ENCODE data around the gene BAD.

BAD gene

GRCh38 chr11:64258946-64259532 lies 25.4 kb downstream of the BAD start:
- no peak for TF ChIP-seq CTCF (IDR thresholded peaks at IDR 0.05; ENCODE audit: insufficient read depth, low read length, missing control alignments)
- DNase-seq (ENCODE audit: low read depth, low spot score), result no peak
- ChIA-PET POLR2A (interaction anchor here (1.0 to 2.6 kb wide), 2 partner anchors 9 to 12 kb away, joined by 5 to 12 read pairs; no protein-coding TSS in a partner anchor), CTCF (interaction anchor here (0.8 to 15.2 kb wide), 4 partner anchors 9 to 55 kb away, joined by 3 to 224 read pairs (median 9); partner anchors contain the start of genes PLCB3 and PPP1R14B)
- H3K4me3 ChIP-seq (ENCODE audit: low read depth, low read length), result no peak overlapping the region

GRCh38 chr11:64258356-64258755 lies 26.1 kb downstream of the BAD start:
- no peak overlapping the region for H3K4me3 ChIP-seq (ENCODE audit: low read depth, low read length)
- no peak for DNase-seq (ENCODE audit: low read depth, low spot score)
- ChIA-PET POLR2A (interaction anchor here (1.0 to 2.6 kb wide), 2 partner anchors 10 to 13 kb away, joined by 5 to 12 read pairs; no protein-coding TSS in a partner anchor), CTCF (interaction anchor here (0.8 to 15.2 kb wide), 4 partner anchors 10 to 54 kb away, joined by 3 to 224 read pairs (median 9); partner anchors contain the start of genes PLCB3 and PPP1R14B)
- no peak for TF ChIP-seq CTCF (IDR thresholded peaks at IDR 0.05; ENCODE audit: insufficient read depth, low read length, missing control alignments)

- ChIA-PET CTCF (interaction anchor here (1.0 to 2.2 kb wide), 4 partner anchors 9 to 48 kb away, joined by 3 to 8 read pairs (median 5); partner anchors contain the start of gene PPP1R14B), POLR2A (no interaction called here)
- TF ChIP-seq CTCF (IDR thresholded peaks at IDR 0.05; ENCODE audit: insufficient read depth, low read length, missing control alignments), result no peak
- DNase-seq (ENCODE audit: low read depth, low spot score), result no peak
- no peak overlapping the region for H3K4me3 ChIP-seq (ENCODE audit: low read depth, low read length)
Measured at GRCh38 chr11:64256300-64256699, 28.2 kb downstream of the BAD start.

- no peak for DNase-seq (ENCODE audit: low read depth, low spot score)
- TF ChIP-seq CTCF (IDR thresholded peaks at IDR 0.05; ENCODE audit: insufficient read depth, low read length, missing control alignments), result no peak
- ChIA-PET CTCF (interaction anchor here (1.3 to 2.2 kb wide), 3 partner anchors 8 to 49 kb away, joined by 3 to 8 read pairs (median 7); partner anchors contain the start of gene PPP1R14B), POLR2A (no interaction called here)
- no peak overlapping the region for H3K4me3 ChIP-seq (ENCODE audit: low read depth, low read length)
Measured at GRCh38 chr11:64255135-64256128, 29.0 kb downstream of the BAD start.

- H3K4me3 ChIP-seq (ENCODE audit: low read depth, low read length), result no peak overlapping the region
- CTCF ChIA-PET, result interaction anchor here (0.6 to 2.2 kb wide), 5 partner anchors 9 to 70 kb away, joined by 3 to 8 read pairs (median 3); no protein-coding TSS in a partner anchor
- no peak for TF ChIP-seq CTCF (IDR thresholded peaks at IDR 0.05; ENCODE audit: insufficient read depth, low read length, missing control alignments)
- DNase-seq (ENCODE audit: low read depth, low spot score), result no peak
- POLR2A ChIA-PET, result no interaction called here
Measured at GRCh38 chr11:64254326-64254725, 30.1 kb downstream of the BAD start.

Data from AG04449 (cell line).